Measurements from ENCODE around the gene LCN10. TPM values are rescaled to one million over a fixed set of nuclear protein-coding genes. Genes with fewer than 3 reads are reported as not detected.
"Not testable (repeated sequence)": the region's sequence is repeated elsewhere in the genome, so short reads cannot be mapped to it uniquely, and the experiment has no call there.

Gene LCN10
- total RNA-seq, 4 donors from 2014 or later = 0.61 to 5.7 (median 1.7) TPM; not detected in 1

GRCh38 chr9:136763649-136764035, 20.9 kb upstream of the LCN10 start:
- TF ChIP-seq POLR2A (IDR thresholded peaks at IDR 0.05) (no peak), CTCF (IDR thresholded peaks at IDR 0.05) (no peak)
- intact Hi-C loops (cut with DNase I; ENCODE audit: low total_unique reads) = no loop called here
- no peak overlapping the region for H3K4me3 ChIP-seq (ENCODE audit: low read depth, poor library complexity, severe bottlenecking)
- no peak for DNase-seq (ENCODE audit: low spot score in 2 of 2)
- 70 to 78% methylated on average over 10 to 14 of the region's 14 CpGs for WGBS, 2 donors

GRCh38 chr9:136762915-136763648, 20.3 kb upstream of the LCN10 start:
- WGBS, 2 donors = 11 to 15% methylated on average over 20 to 37 of the region's 37 CpGs
- intact Hi-C loops (cut with DNase I; ENCODE audit: low total_unique reads) = no loop called here

GRCh38 chr9:136762221-136762691, 19.5 kb upstream of the LCN10 start:
- H3K4me3 ChIP-seq (ENCODE audit: low read depth, poor library complexity, severe bottlenecking) = no peak overlapping the region
- 70 to 80% methylated on average over 16 to 17 of the region's 17 CpGs for WGBS, 2 donors
- TF ChIP-seq CTCF (IDR thresholded peaks at IDR 0.05) (no peak), POLR2A (IDR thresholded peaks at IDR 0.05) (no peak)
- DNase-seq (ENCODE audit: low spot score in 2 of 2) = no peak
- intact Hi-C loops (cut with DNase I; ENCODE audit: low total_unique reads) = no loop called here

More at GRCh38 chr9:136762915-136763648, 20.3 kb upstream of the LCN10 start:
- no peak for DNase-seq (ENCODE audit: low spot score in 2 of 2)
- TF ChIP-seq CTCF (IDR thresholded peaks at IDR 0.05) (no peak), POLR2A (IDR thresholded peaks at IDR 0.05) (no peak)
- no peak overlapping the region for H3K4me3 ChIP-seq (ENCODE audit: low read depth, poor library complexity, severe bottlenecking)

- H3K4me3 ChIP-seq (ENCODE audit: low read depth, poor library complexity, severe bottlenecking) = no peak overlapping the region
- TF ChIP-seq POLR2A (IDR thresholded peaks at IDR 0.05) = no peak
- TF ChIP-seq CTCF (IDR thresholded peaks at IDR 0.05) = no peak
- WGBS, 2 donors = 76 to 87% methylated on average over 11 to 12 of the region's 13 CpGs
- no peak for DNase-seq (ENCODE audit: low spot score in 2 of 2)
- intact Hi-C loops (cut with DNase I; ENCODE audit: low total_unique reads) = no loop called here
Observed at GRCh38 chr9:136761545-136761981, 18.8 kb upstream of the LCN10 start.

- DNase-seq (ENCODE audit: low spot score in 2 of 2); H3K4me3 ChIP-seq (ENCODE audit: low read depth, poor library complexity, severe bottlenecking); intact Hi-C loops (cut with DNase I; ENCODE audit: low total_unique reads): not testable (repeated sequence)
- WGBS, 2 donors = 39 to 42% methylated on average over 22 of the region's 22 CpGs
Observed at GRCh38 chr9:136760834-136761544, 18.2 kb upstream of the LCN10 start.

- TF ChIP-seq CTCF (IDR thresholded peaks at IDR 0.05) (no peak), POLR2A (IDR thresholded peaks at IDR 0.05) (no peak)
- no peak overlapping the region for H3K4me3 ChIP-seq (ENCODE audit: low read depth, poor library complexity, severe bottlenecking)
- intact Hi-C loops (cut with DNase I; ENCODE audit: low total_unique reads) = no loop called here
- DNase-seq (ENCODE audit: low spot score in 2 of 2) = no peak
- 40 to 65% methylated on average over 18 to 21 of the region's 25 CpGs for WGBS, 2 donors
Observed at GRCh38 chr9:136760424-136760823, 17.7 kb upstream of the LCN10 start.

Measured in lower leg skin (tissue), 4 donors.